HG03558 (cell line): ENCODE results near the gene GAS7.

Source experiments
- ATAC-seq: cut with Tn5 transposase; IDR thresholded peaks from one replicate; pipeline ENCODE4 v1.9.1; 2021; ENCODE audit warnings: moderate number of reproducible peaks; ENCODE audit not compliant: unreplicated experiment; ENCODE audit errors: extremely low read depth

The GAS7 gene

DNA sequence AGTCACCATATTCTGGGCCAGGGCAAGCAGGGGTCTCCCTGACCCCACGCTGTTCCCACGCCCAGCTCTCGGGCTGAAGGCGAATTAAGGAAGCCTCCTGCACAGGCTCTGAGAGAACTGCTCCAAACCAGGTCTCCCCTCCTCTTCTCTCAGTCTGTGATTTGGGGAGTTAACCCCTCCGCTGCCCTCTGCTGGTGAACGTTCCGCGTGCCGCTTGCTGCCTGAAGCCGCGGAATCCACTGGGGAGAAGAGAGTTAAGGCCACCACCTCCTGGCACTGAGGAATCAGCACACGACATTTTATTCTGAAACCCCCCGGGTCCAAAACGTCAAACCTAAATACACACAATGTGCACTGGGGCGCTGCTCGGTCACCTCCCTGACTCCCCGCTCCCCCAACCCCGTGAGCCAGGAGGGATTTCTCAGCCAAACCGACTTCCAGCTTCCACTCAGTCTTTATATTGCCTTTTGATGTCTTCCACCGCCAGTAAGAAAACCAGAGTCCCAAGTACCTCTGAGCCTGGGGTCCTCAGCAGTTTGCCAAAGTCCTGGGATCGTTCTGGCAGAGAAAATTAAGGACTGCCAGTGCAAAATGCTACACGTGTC is 238.9 kb downstream of the GAS7 start:
- ATAC-seq = no peak

DNA sequence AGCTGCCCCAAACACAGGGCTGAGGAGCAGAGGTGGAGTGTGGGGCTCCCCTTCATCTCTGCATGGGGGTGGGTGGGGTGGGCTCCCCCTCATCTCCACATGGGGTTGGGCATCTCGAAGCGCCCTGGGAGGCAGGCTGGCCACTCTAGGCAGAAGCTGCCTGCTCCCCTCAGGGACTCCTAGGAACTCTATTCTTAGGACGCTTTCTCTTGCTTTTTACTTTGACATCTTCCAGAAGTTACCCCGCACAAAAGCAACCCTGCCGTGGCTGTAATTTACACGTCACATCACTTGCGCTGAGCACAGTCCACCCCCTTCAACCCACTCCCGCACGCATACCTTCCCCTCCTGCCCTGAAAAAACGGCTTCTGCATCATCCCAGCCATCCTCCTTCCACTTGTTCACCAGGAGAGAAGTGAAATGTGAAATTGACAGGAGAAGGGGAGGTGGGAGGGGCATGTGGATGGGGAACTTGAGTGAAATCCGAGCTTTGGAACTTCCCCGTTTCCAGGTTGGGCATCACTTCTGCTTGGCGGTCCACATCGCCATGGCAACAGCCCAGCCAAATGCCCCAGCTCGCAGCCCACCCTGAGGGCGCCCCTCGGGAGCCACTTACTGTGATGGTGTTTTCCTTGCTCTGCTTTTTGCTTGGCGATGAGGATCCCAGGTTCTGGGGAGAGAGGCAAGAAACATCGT is 239.7 kb downstream of the GAS7 start:
- ATAC-seq = no peak

DNA sequence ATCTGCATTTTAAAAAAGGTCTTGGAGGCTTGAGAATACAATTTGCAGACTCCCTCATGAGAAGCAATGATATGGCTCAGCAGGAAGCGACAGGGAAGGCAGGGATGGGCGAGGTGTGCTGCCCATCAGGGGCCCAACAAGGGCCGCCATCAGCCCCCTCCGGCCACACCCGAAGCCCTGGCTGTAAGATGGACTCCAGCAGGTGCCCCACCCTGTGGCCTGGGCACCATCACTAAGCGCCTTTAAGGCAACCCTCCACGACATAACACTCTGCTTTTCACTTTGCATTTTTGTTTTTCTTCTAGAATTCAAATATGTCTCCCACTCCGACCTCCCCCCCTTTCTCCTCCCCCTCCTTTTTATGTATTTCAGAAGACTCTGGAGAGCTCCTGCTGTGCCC is 241.2 kb downstream of the GAS7 start:
- ATAC-seq = no peak

DNA sequence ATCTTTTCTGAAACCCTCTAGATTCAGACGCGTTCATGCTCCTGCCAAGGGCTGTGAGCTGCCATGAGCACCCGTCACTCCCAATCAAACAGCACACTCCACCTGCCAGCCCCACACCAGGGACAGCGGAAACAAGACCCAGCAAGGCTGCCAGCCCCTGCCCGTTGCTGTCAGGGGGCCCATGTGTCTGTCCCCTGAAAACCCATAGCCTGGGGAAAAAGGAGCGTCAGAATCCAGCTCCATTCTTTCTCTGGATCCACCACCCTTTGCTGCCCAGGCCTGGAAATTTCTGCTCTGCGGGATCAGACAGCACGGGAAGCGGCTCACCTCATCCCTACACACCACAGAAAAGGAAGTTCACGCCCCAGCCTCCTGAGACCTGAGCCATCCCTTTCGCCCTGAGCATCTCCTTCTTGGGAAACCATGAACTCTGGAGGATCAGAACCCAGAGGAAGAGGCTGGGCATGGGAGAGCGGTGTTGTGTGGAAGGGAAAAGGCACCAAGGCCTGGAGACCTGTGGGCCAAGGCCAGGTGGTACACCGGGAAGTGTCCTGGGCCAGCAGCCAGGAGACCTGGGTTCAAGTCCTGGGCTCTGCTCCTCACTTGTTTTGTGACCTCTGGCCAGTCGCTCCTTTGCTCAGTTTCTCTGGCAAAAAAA is 241.8 kb downstream of the GAS7 start:
- ATAC-seq = no peak

DNA sequence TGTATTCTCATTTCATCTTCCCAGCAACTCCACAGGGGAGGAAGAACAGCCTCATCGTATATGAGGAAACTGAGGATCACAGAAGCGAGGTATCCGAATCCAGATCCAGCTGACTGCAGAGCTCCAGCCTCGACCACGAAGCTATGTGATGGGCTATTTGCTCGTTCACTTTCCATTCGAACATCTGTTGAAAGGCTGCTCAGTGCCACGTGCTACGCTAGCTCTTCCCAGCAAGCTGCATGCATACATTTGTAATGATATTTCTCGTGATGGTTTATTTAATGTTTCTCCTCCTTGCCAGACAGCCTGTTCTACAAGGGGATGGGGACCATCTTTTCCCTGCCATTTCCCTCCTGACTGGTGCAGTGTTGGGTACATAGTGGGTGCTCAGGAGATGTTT is 244.9 kb downstream of the GAS7 start:
- ATAC-seq = no peak

DNA sequence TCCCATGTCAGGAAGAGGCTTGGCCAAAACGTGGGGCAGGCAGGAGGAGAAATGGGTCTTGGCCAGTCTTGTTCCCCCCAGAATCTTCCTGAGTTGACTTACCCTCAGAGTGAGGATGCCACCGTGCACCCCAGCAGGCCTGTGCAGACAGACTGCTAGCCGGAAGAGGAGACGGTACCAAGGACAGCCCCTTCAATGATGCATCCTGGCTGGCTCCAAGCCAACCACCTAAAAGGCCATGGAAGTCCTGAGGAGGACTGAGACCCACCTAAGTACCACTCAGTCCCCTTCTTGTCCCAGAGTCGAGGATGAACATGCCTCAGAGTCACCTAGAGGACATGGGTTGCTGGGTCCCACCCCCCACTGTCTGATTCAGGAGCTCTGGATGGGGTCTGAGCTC is 246.6 kb downstream of the GAS7 start:
- ATAC-seq = no peak

DNA sequence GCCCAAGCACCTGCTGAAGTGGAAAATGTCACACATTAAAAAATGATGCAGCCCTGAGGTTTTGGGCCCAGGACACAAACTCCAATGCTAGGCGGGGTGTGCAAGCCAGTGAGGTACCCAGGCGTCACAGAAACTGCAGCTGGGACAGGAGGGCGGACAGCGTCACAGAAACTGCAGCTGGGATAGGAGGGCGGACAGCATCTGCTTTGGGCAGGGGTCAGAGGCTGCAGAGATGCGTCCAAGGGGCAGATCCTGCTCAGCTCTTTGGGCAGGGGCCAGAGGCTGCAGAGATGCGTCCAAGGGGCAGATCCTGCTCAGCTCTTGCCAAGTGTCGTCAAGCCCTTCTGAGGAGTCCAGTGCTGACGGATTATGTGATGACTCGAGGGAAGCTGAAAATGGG is 249.5 kb downstream of the GAS7 start:
- no peak for ATAC-seq

DNA sequence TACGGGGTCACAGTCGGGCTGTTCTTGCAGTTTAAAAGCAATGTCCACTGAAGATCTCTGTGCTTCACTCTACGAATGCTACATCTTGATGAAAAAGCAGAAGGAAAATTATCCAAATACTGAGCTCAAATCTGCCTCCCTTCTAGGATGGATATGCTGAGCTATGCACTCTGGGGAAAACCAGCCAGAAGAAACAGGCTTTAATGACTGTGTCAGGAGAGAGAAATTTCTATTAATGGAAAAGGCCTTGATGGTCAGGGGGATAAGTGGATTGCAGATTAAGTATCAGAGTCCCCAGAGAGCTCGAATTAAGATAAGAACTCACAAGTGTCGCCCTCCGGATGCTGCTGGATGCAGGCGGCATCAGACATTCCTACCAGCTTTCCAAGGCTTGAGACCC is 253.7 kb downstream of the GAS7 start:
- ATAC-seq = no peak

DNA sequence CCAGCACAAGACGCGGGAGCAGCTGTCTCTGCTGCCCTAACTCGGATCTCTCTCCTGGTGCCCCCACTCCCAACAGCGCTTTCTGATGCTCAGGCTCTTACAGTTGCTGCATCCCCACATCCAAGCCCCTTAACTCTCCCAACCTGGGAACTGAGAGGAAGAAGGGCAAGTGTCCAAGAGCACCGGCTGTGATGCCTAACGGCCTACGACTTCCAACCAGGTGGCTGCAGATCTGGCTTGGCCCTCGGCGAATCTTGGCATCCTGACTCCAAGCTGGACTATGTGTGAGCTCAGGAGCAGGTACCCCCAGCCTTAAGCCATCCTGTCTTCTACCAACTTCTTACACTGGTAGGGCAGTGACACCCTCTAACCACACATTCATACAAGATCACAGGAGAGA is 255.1 kb downstream of the GAS7 start:
- ATAC-seq = no peak

DNA sequence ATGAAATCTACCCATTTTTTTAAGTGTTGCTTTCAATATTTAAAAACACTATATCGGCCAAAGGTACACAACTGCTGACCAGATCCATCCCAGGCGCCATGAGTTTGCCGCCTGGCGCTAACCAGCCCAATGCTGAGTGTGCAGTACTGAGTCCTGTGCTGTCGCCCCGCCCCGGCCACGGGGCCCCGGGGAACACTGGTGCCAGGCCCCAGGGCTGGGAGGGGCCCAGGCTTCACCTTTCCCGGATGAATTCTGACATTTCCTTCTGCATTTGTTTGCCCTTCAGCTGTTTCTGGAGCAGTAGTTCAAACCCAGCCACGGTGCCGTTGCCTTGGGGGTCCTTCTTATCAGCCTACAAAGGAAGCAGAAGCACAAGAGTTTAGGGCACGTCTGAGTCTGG is 255.5 kb downstream of the GAS7 start:
- no peak for ATAC-seq

DNA sequence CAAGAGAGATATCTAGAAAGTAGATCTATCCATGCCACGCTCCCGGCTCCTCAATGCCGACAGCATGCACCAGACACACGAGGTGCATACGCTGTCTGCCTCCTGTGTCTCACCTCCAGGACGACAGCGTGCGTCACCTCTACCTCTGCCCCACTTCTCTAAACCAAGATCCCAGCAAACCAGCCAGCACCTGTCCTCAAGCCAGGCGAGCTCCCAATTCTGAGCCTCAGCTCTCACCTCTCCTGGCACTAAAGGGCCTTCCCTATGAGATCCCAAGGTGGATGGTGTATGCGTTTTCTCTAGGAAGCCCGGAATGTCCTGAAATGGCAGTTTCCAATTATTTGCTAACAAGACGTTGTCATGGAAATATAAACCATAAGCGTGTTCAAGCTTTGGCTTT is 257.1 kb downstream of the GAS7 start:
- no peak for ATAC-seq

DNA sequence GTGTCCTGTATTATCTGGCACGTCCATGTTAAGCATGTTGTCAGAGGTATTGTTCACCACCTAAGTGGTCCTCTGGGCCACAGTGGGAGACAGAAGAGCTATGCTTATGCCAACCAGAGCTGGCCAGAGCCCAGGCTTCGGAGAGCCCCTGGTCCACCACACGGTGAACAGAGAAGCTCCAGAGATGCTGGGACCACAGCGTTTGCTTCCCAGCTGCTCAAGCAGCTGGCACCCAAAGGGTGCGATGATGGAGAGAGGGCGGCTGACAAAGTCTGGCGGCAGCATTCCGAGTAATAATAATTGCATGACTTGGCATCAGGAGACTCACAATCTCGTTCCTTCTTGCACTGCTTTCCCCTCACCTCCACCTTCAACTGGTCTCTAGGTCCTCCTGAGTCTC is 257.6 kb downstream of the GAS7 start:
- ATAC-seq = no peak

DNA sequence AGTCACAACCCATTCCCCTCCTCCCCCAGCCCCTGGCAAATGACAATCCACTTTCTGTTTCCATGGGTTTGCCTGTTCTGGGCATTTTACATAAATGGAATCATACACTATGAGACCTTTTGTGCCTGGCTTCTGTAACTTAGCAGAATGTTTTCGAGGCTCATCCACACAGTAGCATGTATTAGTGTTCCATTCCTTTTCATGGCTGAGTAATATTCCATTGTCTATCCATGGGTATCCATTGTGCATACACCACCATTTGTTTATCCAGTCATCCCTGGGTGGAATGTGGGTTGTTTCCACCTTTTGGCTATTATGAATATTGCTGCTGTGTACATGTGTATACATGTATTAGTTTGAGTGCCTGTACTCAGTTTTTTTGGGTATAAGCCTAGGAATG is 259.6 kb downstream of the GAS7 start:
- no peak for ATAC-seq

DNA sequence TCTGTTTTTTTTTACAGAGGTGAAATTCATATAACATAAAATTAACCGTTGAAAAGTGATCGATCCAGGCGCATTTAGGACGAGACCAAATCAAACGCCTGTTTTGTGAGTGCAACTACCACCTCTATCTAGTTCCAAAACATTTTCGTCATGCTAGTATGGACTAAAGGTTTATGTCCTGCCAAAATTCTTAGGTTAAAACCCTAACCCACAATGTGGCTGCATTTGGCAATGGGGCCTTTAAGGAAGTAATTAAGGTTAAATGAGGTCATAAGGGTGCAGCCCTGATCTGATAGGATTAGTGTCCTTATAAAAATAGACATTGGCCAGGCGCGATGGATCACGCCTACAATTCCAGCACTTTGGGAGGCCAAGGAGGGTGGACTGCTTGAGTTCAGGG is 260.5 kb downstream of the GAS7 start:
- no peak for ATAC-seq

DNA sequence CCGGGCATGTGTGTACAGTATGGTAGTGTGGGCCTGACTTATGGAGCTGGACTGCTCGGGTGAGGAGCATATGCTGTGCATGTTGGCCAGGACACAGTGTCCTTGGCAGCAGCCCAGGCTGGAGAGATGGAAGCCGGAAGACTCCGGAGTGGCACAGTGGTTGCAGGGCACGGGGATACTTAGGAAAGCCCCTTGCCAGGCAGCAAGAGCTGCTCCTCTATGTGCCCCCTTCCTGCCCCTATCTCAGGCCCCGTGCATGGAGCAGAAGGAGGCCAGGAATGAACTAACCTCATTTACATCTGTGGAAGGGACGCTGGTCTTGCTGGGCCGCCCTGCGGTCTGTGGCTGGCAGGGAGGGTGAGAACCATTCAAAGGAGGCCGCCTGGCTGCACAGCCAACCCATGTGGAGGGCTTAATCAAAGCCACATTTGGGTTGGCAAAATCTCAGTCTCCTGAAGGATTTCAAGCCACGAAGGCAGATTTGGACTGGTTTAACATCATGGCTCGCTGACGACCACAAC is 261.1 kb downstream of the GAS7 start:
- no peak for ATAC-seq

DNA sequence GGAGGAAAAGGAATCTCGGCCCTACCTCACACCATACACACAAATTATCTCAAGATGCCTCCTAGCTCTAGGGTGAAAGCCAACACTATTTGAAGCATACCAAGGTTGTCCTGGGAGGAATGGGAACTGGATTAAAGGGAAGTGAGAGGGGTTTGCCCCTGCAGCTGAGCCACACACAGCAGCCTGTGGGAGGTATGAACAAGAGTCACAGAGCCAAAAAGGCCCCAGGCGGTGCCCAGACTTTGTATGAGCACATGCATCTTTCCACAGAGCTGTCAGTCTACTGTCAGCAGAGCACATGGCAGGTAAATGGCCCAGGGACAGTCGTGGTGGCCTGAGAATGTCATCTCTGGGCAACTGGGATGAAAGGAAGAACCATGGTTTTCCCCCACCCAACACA is 262.3 kb downstream of the GAS7 start:
- ATAC-seq = no peak

DNA sequence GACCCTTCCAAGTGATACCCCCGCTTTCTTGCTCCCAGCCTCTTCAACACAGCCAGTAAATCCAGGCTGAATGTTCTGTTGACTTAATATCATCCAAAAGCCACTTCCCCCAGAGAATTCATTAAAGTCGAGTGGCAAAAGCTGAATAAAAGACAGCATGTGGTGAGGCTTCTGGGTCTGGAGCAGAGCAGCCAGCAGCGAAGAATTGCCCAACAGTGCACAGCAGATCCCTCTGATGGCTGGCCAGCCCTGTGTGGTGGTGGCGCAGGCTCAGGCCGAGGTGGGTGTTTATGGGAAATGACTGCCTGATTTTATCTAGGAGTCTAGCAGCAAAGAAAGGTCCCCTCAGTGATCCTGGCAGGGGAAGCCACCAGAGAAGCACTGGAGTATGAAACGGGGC is 263.0 kb downstream of the GAS7 start:
- no peak for ATAC-seq

DNA sequence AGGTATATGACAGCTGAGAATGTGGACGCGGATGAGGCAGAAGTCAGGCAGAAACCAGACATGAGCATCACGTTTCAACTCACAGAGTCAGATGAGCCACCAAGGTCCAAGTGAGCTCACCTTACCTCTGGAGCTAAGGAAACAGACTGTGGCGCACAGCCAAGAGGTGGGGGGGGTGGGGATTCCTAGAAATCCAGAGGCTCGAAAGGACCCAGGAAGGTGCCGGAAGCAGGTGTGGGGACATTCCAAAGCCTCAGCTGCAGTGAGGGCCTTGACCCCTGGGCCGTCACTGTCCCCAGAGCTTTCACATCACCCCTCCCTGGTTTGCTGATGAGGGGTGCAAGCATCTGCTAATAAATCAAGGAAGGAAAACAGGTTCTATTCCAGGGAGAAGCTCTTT is 264.1 kb downstream of the GAS7 start:
- ATAC-seq = no peak

DNA sequence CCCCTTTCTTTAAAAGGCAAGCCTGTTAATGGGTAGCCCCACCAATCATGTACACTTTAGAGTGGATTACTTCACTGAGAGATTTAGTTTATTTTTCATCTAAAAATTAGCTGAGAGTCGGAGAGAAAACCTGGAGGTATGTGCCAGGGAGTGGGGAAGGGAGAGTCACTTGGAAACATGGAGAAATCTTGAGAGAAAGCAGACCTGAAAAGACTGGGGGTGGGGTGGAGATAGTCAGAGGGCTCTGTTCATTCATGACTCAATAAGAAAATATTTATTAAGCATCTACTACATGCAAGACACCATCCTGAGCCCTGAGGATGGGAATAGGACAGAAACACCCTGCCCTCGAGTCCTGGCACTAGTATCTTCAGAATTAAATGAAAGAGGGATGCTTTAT is 265.9 kb downstream of the GAS7 start:
- ATAC-seq = no peak

DNA sequence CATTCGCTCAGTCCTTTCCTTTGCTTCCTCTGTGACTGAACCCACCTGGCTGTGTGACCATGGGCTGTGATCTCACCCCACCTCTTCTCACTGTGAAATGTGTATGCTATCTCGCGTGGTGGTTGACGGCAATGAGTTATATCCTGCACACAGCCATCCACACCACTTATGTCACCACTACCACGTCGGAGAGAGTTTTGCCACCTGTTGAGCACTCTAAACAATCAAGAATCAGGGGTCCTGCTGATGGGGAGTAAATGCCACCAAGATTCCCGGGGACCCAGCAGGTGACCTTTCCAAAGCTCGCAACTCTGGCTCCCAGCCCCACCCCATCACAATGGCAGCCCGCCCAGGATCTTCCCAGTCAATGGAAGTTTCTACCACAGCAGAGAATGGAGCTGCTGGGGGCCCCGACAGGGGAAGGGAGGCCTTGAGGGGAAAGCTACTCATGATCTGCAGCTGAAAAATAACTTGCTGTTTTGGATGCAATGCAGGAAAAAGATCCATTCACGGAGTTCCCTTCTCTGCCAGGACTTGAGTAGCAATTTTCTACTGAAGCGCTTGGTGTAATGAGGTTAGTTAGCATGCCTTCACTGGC is 267.2 kb downstream of the GAS7 start:
- ATAC-seq = no peak

DNA sequence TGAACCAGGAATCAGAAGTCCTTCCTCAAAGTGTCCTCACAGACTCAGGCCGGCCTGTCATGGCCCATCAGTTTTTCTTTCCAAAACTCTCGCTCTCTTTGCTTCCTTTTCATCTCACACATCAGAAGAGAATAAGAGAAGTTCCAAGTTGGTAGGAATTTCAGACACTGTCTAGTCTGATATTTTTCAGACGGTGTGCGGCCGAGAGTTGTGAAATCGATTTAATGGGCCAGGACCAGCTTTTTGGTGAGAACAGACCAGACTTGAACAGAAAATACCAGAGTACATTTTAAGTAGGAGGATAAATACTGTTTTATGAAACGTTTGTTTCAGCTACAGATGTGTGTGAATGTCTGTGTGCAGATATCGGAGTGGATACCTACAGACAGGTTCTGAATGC is 268.5 kb downstream of the GAS7 start:
- ATAC-seq = no peak
